Liver (tissue), 9 donors: ENCODE measurements around the gene BASP1. TPM values are rescaled to one million over a fixed set of nuclear protein-coding genes. Genes with fewer than 3 reads are reported as not detected.

ENCODE experiments used
- DNase-seq: peaks from one replicate; pipeline ENCODE4 v3.0.0-alpha.2; 2017; ENCODE audit warnings: low spot score
- H3K27ac ChIP-seq, 2 donors: one replicate each; pipeline ENCODE4 v1.7.0; 2013; ENCODE audit warnings: inconsistent platforms in 2 of 2, low read length in 2 of 2, control low read depth in 1 of 2, low read depth in 1 of 2, mild to moderate bottlenecking in 1 of 2
- H3K27me3 ChIP-seq, 4 donors: one replicate each; pipeline versions ENCODE4 v1.6.1 to v1.7.0; 2013; ENCODE audit warnings: low read length in 3 of 4, inconsistent platforms in 1 of 4, mild to moderate bottlenecking in 1 of 4, moderate library complexity in 1 of 4; ENCODE audit not compliant: control insufficient read depth in 4 of 4, insufficient read depth in 4 of 4
- H3K36me3 ChIP-seq, 4 donors: one replicate each; pipeline versions ENCODE4 v1.6.1 to v1.7.0; 2013; ENCODE audit warnings: low read length in 3 of 4, mild to moderate bottlenecking in 3 of 4, low read depth in 1 of 4, moderate library complexity in 1 of 4; ENCODE audit not compliant: control insufficient read depth in 4 of 4, insufficient read depth in 3 of 4
- H3K4me1 ChIP-seq, 4 donors: one replicate each; pipeline versions ENCODE4 v1.6.1 to v1.7.0; 2013; ENCODE audit warnings: low read length in 3 of 4, mild to moderate bottlenecking in 3 of 4, moderate library complexity in 1 of 4; ENCODE audit not compliant: control insufficient read depth in 4 of 4, insufficient read depth in 4 of 4
- H3K4me3 ChIP-seq, 3 donors: one replicate each; pipeline versions ENCODE4 v1.6.1 to v1.7.0; 2013; ENCODE audit warnings: low read length in 3 of 3, control low read depth in 1 of 3, low read depth in 1 of 3, mild to moderate bottlenecking in 1 of 3
- H3K9ac ChIP-seq, 2 donors: one replicate each; pipeline ENCODE4 v1.7.0; 2013; ENCODE audit warnings: low read length in 2 of 2, mild to moderate bottlenecking in 2 of 2, moderate library complexity in 2 of 2, control low read depth in 1 of 2, low read depth in 1 of 2
- H3K9me3 ChIP-seq, 4 donors: one replicate each; pipeline versions ENCODE4 v1.6.1 to v1.7.0; 2013; ENCODE audit warnings: low read length in 3 of 4; ENCODE audit not compliant: control insufficient read depth in 4 of 4
- CTCF ChIP-seq: fragments of 150-350 bp; IDR thresholded peaks from 2 replicates; pipeline ENCODE4 v1.5.1; 2017; ENCODE audit warnings: improper control_type of control experiment, low read depth, low read length; ENCODE audit not compliant: missing input control
- EGR1 ChIP-seq, 2 donors: IDR thresholded peaks; 2 replicates each; pipeline ENCODE4 v1.6.1; 2016 to 2018; ENCODE audit warnings: antibody characterized with exemption in 2 of 2, low read depth in 2 of 2
- FOXA1 ChIP-seq: IDR thresholded peaks from 2 replicates; pipeline ENCODE4 v1.6.1; 2016; ENCODE audit warnings: antibody characterized with exemption
- FOXA2 ChIP-seq: IDR thresholded peaks from 2 replicates; pipeline ENCODE4 v1.6.1; 2016; ENCODE audit warnings: antibody characterized with exemption
- GABPA ChIP-seq, 2 donors: IDR thresholded peaks in 1 of 2; conservative IDR thresholded peaks in 1 of 2; 2 replicates each; pipeline ENCODE4 v1.6.1; 2016; ENCODE audit warnings: antibody characterized with exemption in 2 of 2, mild to moderate bottlenecking in 1 of 2, moderate library complexity in 1 of 2
- HNF4A ChIP-seq, 2 donors: conservative IDR thresholded peaks; 2 replicates each; pipeline ENCODE4 v1.6.1; 2016; ENCODE audit warnings: antibody characterized with exemption in 2 of 2, mild to moderate bottlenecking in 2 of 2
- JUND ChIP-seq, 2 donors: IDR thresholded peaks; 2 replicates each; pipeline ENCODE4 v1.6.1; 2016; ENCODE audit warnings: antibody characterized with exemption in 2 of 2
- MAX ChIP-seq: IDR thresholded peaks from 2 replicates; pipeline ENCODE4 v1.6.1; 2016; ENCODE audit warnings: antibody characterized with exemption
- RAD21 ChIP-seq, 2 donors: IDR thresholded peaks; 2 replicates each; pipeline ENCODE4 v1.6.1; 2016; ENCODE audit warnings: antibody characterized with exemption in 2 of 2, mild to moderate bottlenecking in 2 of 2
- REST ChIP-seq: IDR thresholded peaks from 2 replicates; pipeline ENCODE4 v1.6.1; 2016; ENCODE audit warnings: antibody characterized with exemption, mild to moderate bottlenecking
- RXRA ChIP-seq, 2 donors: IDR thresholded peaks; 2 replicates each; pipeline ENCODE4 v1.6.1; 2017 to 2018; ENCODE audit warnings: antibody characterized with exemption in 2 of 2, mild to moderate bottlenecking in 1 of 2
- SP1 ChIP-seq: IDR thresholded peaks from 2 replicates; pipeline ENCODE4 v1.6.1; 2018; ENCODE audit warnings: antibody characterized with exemption, mild to moderate bottlenecking
- TAF1 ChIP-seq: conservative IDR thresholded peaks from 2 replicates; pipeline ENCODE4 v1.6.1; 2016; ENCODE audit warnings: antibody characterized with exemption, mild to moderate bottlenecking
- YY1 ChIP-seq: IDR thresholded peaks from 2 replicates; pipeline ENCODE4 v1.6.1; 2016; ENCODE audit warnings: antibody characterized with exemption, mild to moderate bottlenecking
- ZBTB33 ChIP-seq: IDR thresholded peaks from 2 replicates; pipeline ENCODE4 v1.6.1; 2016; ENCODE audit warnings: antibody characterized with exemption
- WGBS: extraction: QIAGEN DNeasy Blood & Tissue Kit; methylation state at CpG from one replicate; pipeline ENCODE4 v1.1.7; 2013; 5-methylcytosine and 5-hydroxymethylcytosine counted together
- polyA plus RNA-seq, 2 donors: library from polyadenylated mRNA; stranded (reverse) in 1 of 2; unstranded in 1 of 2; fragments of 200-250 nt in 1 of 2; fragments of >200 nt in 1 of 2; fragmentation: Nextera tagmentation in 1 of 2; extraction: Ambion mirVana in 1 of 2; gene quantifications; one replicate each; pipeline versions ENCODE4 v1.2.1 to v1.2.3, GENCODE V29; 2013 to 2015
- total RNA-seq, 2 donors: library from RNA; depleted of rRNA; stranded (reverse); fragments of >200 nt; gene quantifications; one replicate each; pipeline ENCODE4 v1.2.3, GENCODE V29; 2014
- donor health status: healthy.
- donor health status: healthy.
- donor health status: healthy.
- donor health status: healthy.
- donor health status: healthy.

The BASP1 gene
- total and polyA plus RNA-seq, 4 donors: 1.2 to 17.0 (median 5.4) TPM

GRCh38 chr5:17292434-17293015 is 75.1 kb downstream of the BASP1 start:
- TF ChIP-seq GABPA (IDR thresholded peaks at IDR 0.05 in 1 of 2, conservative IDR thresholded peaks at IDR 0.05 in 1 of 2) (no peak), YY1 (no peak), EGR1 (IDR thresholded peaks at IDR 0.05; ENCODE audit: low read depth in 2 of 2) (no peak), SP1 (no peak), CTCF (no peak), RXRA (IDR thresholded peaks at IDR 0.05) (no peak), ZBTB33 (no peak), MAX (no peak), REST (no peak), FOXA2 (no peak), RAD21 (IDR thresholded peaks at IDR 0.05) (no peak), TAF1 (no peak), FOXA1 (no peak), JUND (IDR thresholded peaks at IDR 0.05) (no peak), HNF4A (conservative IDR thresholded peaks at IDR 0.05) (no peak)
- H3K9me3 ChIP-seq: no peaks in the 10 kb centered on the region
- no peak overlapping the region for H3K27ac ChIP-seq
- WGBS: 92% methylated on average over 12 of the region's 12 CpGs
- no peak overlapping the region for H3K4me3 ChIP-seq
- H3K4me1 ChIP-seq: no peaks in the 10 kb centered on the region
- H3K9ac ChIP-seq: no peak overlapping the region
- peaks cover 0 to 6% (median 0%) of the 10 kb centered on the region in 4 donors for H3K27me3 ChIP-seq
- DNase-seq: no peak
- H3K36me3 ChIP-seq: no peaks in the 10 kb centered on the region
